ENCODE results near the gene ATG10.

GRCh38 chr5:82045554-82046275 is 73.9 kb downstream of the ATG10 start:
- TF ChIP-seq CTCF (IDR thresholded peaks at IDR 0.05), result no peak
- no peak for TF ChIP-seq EP300 (IDR thresholded peaks at IDR 0.05)
- TF ChIP-seq POLR2A (IDR thresholded peaks at IDR 0.05), result no peak
